NCI-H1105 (cell line): Measurements from ENCODE around the gene MEX3A.
"Not testable (repeated sequence)": the region's sequence is repeated elsewhere in the genome, so short reads cannot be mapped to it uniquely, and the experiment has no call there.

Experiments
- DNase-seq: peaks from one replicate; lab custom pipeline; 2025; lab: John Stamatoyannopoulos, UW

Gene MEX3A

GRCh38 chr1:156054500-156055280 is 27.6 kb downstream of the MEX3A start, which contains the start of gene LAMTOR2:
LAMTOR2 (plus strand) TSS chr1:156054782; CDS start chr1:156054890, 108 bp downstream.
- peak; percentile 97 for DNase-seq

DNA sequence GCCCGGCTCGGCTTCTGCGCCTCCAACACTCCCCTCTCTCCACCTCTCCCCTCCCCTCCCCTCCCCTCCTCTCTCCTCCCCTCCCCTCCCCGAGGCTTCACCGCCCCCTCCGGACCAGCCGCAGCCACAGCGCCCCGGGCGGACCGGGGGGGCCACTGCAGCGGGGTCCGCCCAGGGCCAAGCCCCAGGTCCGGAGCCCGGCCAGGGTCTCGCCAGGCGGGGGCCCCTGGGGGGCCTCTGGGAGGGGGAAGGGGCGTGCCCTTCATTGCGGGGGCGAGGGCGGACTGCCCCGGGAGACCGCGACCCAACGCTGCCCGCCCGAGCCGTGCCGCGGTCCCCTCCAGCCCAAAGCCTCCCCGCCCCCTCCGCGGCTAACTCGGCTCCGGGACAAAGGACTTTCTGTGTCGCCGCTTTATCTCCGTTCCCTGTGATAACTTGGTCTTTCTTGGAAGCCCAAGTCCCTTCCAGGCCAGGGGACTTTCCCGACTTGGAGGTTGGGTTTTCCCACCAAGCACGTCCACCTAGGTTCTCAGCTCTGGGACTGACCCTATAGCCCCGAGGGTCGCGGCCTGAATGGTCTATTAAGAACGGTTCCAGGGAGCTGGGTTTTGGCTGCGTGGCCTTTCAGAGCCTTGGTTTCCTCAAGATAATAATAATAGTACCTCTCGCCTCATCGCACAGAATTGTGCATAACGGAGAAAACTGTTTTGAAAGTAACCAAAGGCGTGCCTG is 28.3 kb downstream of the MEX3A start, which contains the start of gene UBQLN4:
TSS of gene UBQLN4 (minus strand) at position 31 of the 732 bp plus-strand sequence. CDS start 97 bp downstream, outside the sequence.
- peak; percentile 90 for DNase-seq

DNA sequence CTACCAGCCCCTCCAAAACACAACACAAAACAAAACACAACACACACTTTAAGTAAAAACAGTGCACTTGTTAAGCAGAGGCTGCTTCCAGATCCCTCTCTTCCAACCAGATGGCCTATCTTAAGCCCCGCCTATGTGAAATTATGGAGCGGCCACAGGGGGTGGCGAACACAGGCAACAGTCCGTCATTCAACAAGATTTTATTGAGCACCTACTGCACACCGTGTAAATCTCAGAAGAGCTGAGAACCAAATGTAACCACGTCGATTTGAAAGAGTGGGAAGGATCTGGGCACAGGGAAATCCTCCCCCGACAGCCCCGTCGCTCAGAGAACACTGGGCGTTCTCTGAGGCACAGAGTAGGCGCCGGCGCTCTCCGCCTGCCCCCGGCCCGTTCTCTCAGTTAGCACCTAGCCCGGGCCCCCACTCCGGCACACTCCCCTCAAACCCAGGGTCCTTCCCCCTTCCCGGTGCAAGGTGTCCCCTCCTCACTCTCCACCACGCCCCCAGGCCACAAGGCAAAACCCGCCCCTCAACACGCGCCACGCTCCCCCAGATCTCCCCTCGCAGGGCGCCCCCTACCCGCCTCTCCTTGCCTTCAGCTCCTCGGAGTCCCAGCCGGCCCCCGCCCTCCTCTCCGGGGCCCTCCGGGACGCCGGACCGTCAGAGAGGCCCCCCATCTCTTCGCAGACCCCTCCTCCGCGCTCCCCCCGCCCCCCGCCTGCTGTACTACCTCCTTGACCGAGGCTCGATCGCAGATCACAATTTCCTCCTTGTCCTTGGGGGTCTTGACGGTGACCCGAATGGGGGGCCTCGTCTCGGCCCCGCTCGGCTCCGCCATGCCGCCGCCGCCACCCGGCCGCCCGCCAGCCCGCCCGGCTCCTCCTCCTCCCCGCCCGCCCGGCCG is 29.1 kb downstream of the MEX3A start:
- peak; percentile 41 for DNase-seq

DNA sequence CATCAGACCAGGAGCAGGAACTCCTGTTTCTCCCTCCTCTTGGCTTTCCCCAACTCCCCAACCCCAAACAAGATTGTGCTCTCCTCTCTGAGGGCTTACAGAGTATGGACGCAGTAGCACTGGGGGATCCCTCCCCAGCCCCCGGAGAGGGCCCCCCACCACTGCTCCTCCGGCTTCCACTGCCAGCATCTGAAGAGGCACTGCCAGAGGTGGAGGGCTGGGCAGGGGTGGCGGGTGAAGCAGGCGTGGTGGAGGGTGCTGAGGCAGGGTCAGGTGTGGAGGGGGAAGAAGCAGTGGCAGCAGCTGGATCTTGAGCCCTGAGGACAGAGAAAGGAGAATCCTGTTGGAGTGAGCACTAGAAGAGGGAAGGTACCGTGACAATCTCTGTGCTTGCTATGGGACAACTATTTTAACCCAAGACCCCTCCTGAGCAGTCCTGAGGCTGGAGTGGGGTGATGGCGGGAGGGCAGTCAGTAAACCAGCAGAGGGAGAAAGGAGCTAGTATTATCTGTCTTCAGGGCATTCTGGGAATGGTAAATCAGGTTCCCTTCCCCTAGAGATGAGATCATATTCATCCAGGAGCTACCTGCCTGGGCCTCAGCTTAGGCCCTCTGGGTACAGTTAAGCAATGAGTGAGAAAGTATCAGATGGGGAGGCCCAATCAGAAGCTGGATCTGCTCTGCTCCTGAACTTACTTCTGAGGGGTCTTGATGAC is 31.1 kb downstream of the MEX3A start:
- DNase-seq: no peak

DNA sequence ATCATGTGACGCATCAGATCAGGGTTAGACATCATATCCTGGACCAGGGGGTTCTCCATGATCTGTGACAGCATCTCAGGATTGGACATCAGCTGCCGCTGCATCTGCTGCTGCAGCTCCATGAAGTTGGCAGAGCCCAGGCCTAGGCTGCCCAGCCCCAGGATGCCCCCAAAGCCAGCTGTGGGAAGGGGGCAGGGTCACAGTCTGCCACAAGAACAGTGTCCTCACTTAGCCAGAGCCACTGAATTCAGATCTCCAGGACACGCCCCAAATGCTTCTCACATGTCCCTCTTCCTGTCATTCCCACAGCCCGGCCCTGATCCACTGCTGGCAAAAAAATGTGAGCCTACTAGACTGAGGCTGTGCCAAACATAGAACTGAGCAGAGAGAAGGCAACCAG is 31.9 kb downstream of the MEX3A start:
- DNase-seq: no peak

DNA sequence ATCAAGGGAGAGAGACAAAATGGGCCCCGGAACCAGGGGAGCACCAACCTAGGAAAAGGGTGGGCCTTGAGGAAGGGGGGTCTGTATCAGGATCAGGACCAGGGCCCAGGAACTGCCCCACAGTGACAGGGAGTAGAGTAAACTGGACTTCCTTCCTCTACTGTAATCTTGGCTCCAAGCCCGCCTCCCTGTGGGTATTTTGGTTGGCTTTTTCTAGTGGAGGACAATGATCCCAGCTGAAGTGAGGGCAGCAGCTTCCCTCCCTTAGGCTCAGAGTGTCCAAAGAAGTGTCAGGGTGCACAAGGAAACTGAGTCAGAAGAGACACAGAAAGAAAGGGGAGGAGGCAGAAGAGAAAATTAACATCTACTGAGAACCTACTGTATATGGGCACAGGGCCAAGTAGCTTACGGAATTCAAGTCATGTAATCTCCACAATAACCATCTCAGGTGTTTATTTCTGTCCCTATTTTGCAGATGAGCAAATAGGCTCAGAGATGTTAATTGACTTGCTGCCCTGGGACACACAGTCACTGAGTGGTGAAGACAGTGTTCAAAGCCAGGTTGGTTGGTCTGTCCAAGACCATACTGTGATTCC is 33.5 kb downstream of the MEX3A start:
- DNase-seq: no peak

- no peak for DNase-seq
Observed at GRCh38 chr1:156045076-156045475, 37.2 kb downstream of the MEX3A start.

GRCh38 chr1:156042828-156043227 is 39.4 kb downstream of the MEX3A start:
- DNase-seq: no peak

GRCh38 chr1:156034991-156035390 is 47.3 kb downstream of the MEX3A start:
- DNase-seq: not testable (repeated sequence)

DNA sequence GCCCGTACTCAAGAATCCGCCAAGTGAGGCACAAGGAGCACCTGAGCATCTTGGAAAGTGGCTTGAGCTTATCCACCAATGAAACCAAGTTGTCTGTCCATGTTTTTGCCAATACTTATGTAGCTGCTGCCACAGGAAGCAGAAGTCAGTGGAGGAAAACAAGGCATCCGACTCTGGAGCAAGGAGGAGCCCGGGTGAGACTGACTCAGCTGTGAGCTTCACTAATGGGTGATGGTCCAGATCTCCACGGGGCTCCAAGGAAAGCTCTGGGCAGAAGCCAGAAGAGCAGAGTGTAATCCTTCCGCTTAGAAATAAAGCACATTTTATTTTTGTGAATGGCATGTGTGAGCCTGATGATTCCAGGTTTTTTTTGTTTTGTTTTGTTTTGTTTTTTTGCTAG is 49.3 kb downstream of the MEX3A start:
- DNase-seq: no peak

DNA sequence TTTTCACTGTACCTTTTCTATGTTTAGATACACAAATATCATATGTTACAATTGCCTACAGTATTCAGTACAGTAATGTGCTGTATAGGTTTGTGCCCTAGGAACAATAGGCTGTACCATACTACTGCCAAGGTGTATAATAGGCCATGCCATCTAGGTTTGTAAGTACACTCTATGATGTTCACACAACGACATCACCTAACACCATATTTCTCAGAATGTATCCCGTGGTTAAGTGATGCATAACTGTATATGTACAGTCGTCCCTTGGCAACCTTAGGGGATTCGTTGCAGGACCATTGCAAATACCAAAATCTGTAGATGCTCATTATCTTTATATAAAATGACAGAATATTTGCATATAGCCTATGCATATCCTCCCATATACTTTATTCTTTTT is 55.7 kb downstream of the MEX3A start:
- no peak for DNase-seq

DNA sequence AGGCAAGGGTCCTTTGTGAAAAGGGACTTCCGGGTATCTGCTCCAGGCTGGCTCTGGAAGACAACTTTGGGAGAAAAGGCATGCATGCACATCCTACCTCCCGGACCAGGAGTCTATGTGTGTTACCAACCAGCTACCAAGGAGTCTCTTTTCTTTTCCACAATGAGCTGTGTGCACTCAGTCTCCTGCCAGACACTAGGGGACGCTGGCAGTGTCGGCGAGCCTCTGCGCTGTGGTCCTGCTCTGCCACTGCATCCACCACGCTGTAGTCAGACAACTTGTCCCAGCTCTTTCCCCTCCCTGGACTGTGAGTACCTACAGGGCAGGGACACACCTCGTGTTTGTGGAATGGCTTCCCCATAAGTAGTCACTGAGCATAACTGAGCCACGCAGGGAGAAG is 56.4 kb downstream of the MEX3A start:
- no peak for DNase-seq

DNA sequence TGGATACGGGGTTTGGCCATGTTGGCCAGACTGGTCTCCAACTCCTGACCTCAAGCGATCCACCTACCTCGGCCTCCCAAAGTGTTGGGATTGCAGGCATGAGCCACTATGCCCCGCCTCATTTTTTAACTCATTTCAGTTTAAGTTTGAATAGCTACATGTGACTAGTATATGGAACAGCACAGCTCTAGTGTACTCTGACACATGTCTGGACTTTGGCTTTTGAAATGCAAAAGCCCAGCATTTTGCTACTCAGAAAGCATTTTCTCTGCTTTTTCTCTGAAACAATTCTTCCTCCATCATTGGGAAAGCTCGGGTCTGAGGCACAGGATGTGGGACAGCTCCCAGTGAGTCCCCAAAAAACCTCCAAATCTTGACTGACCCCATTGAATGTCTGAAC is 57.5 kb downstream of the MEX3A start:
- DNase-seq: no peak
